Measurements from ENCODE around the gene GPBP1L1.

DNA sequence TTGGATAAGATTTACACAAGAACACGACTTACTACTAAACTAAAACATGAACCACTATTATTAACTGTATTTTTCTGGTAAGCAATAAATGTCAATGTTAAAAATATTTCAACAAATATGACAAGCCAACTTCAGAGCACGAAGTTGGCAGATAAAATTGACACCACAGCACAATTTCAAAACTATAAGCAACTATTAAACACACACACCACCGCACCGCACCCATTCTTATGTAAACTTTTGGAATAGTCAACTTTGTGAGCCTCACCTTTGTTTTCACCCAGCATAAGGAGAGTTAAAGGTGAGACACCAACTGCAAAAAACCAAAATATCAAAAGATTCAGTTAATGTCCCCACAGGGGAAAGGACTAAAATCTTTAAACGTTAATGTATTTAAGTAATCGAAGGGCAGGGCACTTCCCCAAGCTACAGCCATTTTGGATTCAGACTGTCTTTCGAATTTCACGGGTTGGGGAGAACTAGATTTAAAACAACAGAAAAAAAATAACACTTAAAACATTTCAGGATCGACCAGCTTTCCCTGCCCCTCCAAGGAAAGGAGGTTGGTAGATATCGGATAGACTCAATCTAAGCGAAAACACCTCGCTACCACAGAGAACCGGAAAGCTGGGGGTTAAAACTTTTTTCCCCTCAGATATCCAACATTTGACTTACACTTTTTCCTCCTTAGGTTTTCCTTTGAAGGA, 872 bp downstream of the GPBP1L1 start:
- no peak for TF ChIP-seq EZH2phosphoT487 (IDR thresholded peaks at IDR 0.05; ENCODE audit: insufficient read depth, low read depth)
- TF ChIP-seq EZH2 (IDR thresholded peaks at IDR 0.05; ENCODE audit: insufficient read depth, poor library complexity, severe bottlenecking): no peak

All from GM23248 (cell line).